IMR-90 (cell line): ENCODE measurements around the gene C9orf50. TPM values are rescaled to one million over a fixed set of nuclear protein-coding genes. Genes with fewer than 3 reads are reported as not detected.

Source experiments
- ATAC-seq: fragments of 200-7000 bp; cut with Tn5 transposase; 2 replicates; pipeline ENCODE4 v1.9.1; 2020; ENCODE audit warnings: low read depth, mild to moderate bottlenecking, moderate library complexity
- BruUV-seq: library from RNA; stranded (reverse); fragments of 400-500 nt; replicated peaks from 2 replicates; lab custom pipeline; 2021; lab: Mats Ljungman, UMichigan
- CTCF ChIA-PET: fragments of 300-600 bp; formaldehyde crosslinking; extraction: SDS; loops from one replicate; lab custom pipeline; 2021; ENCODE audit warnings: antibody characterized with exemption; lab: Yijun Ruan, JAX
- POLR2A ChIA-PET: fragments of 300-600 bp; sonication (Branson Sonifier 250); formaldehyde crosslinking; loops from one replicate; lab custom pipeline; 2022; ENCODE audit warnings: antibody characterized with exemption; ENCODE audit not compliant: unreplicated experiment; lab: Charles Lee
- DNase-seq: peaks from one replicate; pipeline ENCODE4 v3.0.0; 2013
- H2AFZ ChIP-seq: replicated peaks from 2 replicates; pipeline ENCODE3; 2013; ENCODE audit warnings: low read length, mild to moderate bottlenecking; ENCODE audit not compliant: poor library complexity
- H2AK5ac ChIP-seq: 2 replicates; pipeline ENCODE4 v1.6.1; 2013; ENCODE audit warnings: low read depth, low read length, inconsistent platforms
- H2AK9ac ChIP-seq: replicated peaks from 2 replicates; pipeline ENCODE3; 2013; ENCODE audit warnings: mild to moderate bottlenecking, low read depth, low read length, moderate library complexity; ENCODE audit not compliant: poor library complexity
- H2BK120ac ChIP-seq: 2 replicates; pipeline ENCODE4 v1.6.1; 2013; ENCODE audit warnings: low read depth, low read length, inconsistent platforms
- H2BK15ac ChIP-seq: 3 replicates; pipeline ENCODE4 v1.6.1; 2013; ENCODE audit warnings: low read depth, low read length, inconsistent platforms
- H2BK20ac ChIP-seq: 2 replicates; pipeline ENCODE4 v1.6.1; 2013; ENCODE audit warnings: low read depth, mild to moderate bottlenecking, inconsistent platforms, low read length, moderate library complexity
- H2BK5ac ChIP-seq: 2 replicates; pipeline ENCODE4 v1.6.1; 2013; ENCODE audit warnings: mild to moderate bottlenecking, low read depth, low read length, inconsistent platforms; ENCODE audit not compliant: poor library complexity, severe bottlenecking
- H3K14ac ChIP-seq: replicated peaks from 2 replicates; pipeline ENCODE4 v1.6.1; 2013; ENCODE audit warnings: low read depth, low read length, inconsistent platforms
- H3K18ac ChIP-seq: 2 replicates; pipeline ENCODE4 v1.6.1; 2013; ENCODE audit warnings: low read depth, low read length, control low read depth
- H3K23ac ChIP-seq: 2 replicates; pipeline ENCODE4 v1.6.1; 2013; ENCODE audit warnings: low read depth, low read length, inconsistent platforms
- H3K27ac ChIP-seq: 2 replicates; pipeline ENCODE4 v1.5.1; 2013; ENCODE audit warnings: mild to moderate bottlenecking, control low read depth, low read length; ENCODE audit not compliant: insufficient read depth
- H3K27me3 ChIP-seq: 2 replicates; pipeline ENCODE4 v1.6.1; 2013; ENCODE audit warnings: low read length; ENCODE audit not compliant: control insufficient read depth, insufficient read depth
- H3K36me3 ChIP-seq: 2 replicates; pipeline ENCODE4 v1.6.1; 2013; ENCODE audit warnings: low read length, mixed read lengths; ENCODE audit not compliant: control insufficient read depth, insufficient read depth
- H3K4ac ChIP-seq: 2 replicates; pipeline ENCODE4 v1.6.1; 2013; ENCODE audit warnings: low read depth, low read length, inconsistent platforms
- H3K4me1 ChIP-seq: 2 replicates; pipeline ENCODE4 v1.6.1; 2013; ENCODE audit warnings: low read length, mixed read lengths; ENCODE audit not compliant: control insufficient read depth, insufficient read depth
- H3K4me2 ChIP-seq: 2 replicates; pipeline ENCODE4 v1.6.1; 2013; ENCODE audit warnings: low read depth, mild to moderate bottlenecking, control low read depth, low read length, moderate library complexity
- H3K4me3 ChIP-seq: 2 replicates; pipeline ENCODE4 v1.5.1; 2013; ENCODE audit warnings: low read depth, mild to moderate bottlenecking, control low read depth, low read length, moderate library complexity; ENCODE audit not compliant: insufficient read depth
- H3K56ac ChIP-seq: 2 replicates; pipeline ENCODE4 v1.6.1; 2013; ENCODE audit warnings: low read length, inconsistent platforms; ENCODE audit not compliant: insufficient read depth; ENCODE audit errors: extremely low read depth
- H3K79me1 ChIP-seq, 2 experiments: 2 replicates each; pipeline ENCODE4 v1.6.1; 2013; ENCODE audit warnings: low read length in 2 of 2, inconsistent platforms in 1 of 2, low read depth in 1 of 2
- H3K9ac ChIP-seq: 2 replicates; pipeline ENCODE4 v1.6.1; 2013; ENCODE audit warnings: low read depth, low read length, control low read depth
- H3K9me1 ChIP-seq: 2 replicates; pipeline ENCODE4 v1.6.1; 2013; ENCODE audit warnings: low read length, inconsistent platforms; ENCODE audit not compliant: insufficient read depth
- H3K9me3 ChIP-seq: 2 replicates; pipeline ENCODE4 v1.6.1; 2013; ENCODE audit warnings: low read length; ENCODE audit not compliant: control insufficient read depth, insufficient read depth
- H4K20me1 ChIP-seq: 2 replicates; pipeline ENCODE4 v1.6.1; 2013; ENCODE audit warnings: low read length, inconsistent platforms; ENCODE audit not compliant: insufficient read depth
- H4K5ac ChIP-seq: 2 replicates; pipeline ENCODE4 v1.6.1; 2013; ENCODE audit warnings: mild to moderate bottlenecking, low read depth, low read length, control low read depth
- H4K8ac ChIP-seq, 2 experiments: 2 replicates each; pipeline ENCODE4 v1.6.1; 2013; ENCODE audit warnings: low read depth in 2 of 2, low read length in 2 of 2, control low read depth in 1 of 2, inconsistent platforms in 1 of 2
- H4K91ac ChIP-seq: 2 replicates; pipeline ENCODE4 v1.6.1; 2013; ENCODE audit warnings: low read depth, low read length, inconsistent platforms; ENCODE audit not compliant: insufficient read depth
- BHLHE40 ChIP-seq: fragments of 150-350 bp; IDR thresholded peaks from 2 replicates; pipeline ENCODE4 v1.6.1; 2016; ENCODE audit warnings: mild to moderate bottlenecking, low read depth, low read length
- CEBPB ChIP-seq: IDR thresholded peaks from 2 replicates; pipeline ENCODE4 v1.6.1; 2012; ENCODE audit warnings: low read depth, low read length, improper control_type of control experiment
- CHD1 ChIP-seq: IDR thresholded peaks from 2 replicates; pipeline ENCODE4 v1.6.1; 2012; ENCODE audit warnings: low read depth, low read length, improper control_type of control experiment
- CTCF ChIP-seq: conservative IDR thresholded peaks from 2 replicates; pipeline ENCODE4 v1.5.1; 2012; ENCODE audit warnings: mild to moderate bottlenecking, low read depth, low read length, improper control_type of control experiment
- ELK1 ChIP-seq: fragments of 150-350 bp; IDR thresholded peaks from 2 replicates; pipeline ENCODE4 v1.6.1; 2016; ENCODE audit warnings: low read depth, mild to moderate bottlenecking, low read length, moderate library complexity, borderline replicate concordance
- FOS ChIP-seq: fragments of 150-350 bp; IDR thresholded peaks from 2 replicates; pipeline ENCODE4 v1.6.1; 2016; ENCODE audit warnings: low read depth, low read length
- MAFK ChIP-seq: IDR thresholded peaks from 2 replicates; pipeline ENCODE4 v1.6.1; 2012; ENCODE audit warnings: low read depth, low read length, improper control_type of control experiment
- MAZ ChIP-seq: IDR thresholded peaks from 2 replicates; pipeline ENCODE4 v1.6.1; 2012; ENCODE audit warnings: low read depth, mild to moderate bottlenecking, low read length, improper control_type of control experiment, moderate library complexity, borderline replicate concordance
- MXI1 ChIP-seq: IDR thresholded peaks from 2 replicates; pipeline ENCODE4 v1.6.1; 2012; ENCODE audit warnings: low read depth, mild to moderate bottlenecking, low read length, moderate library complexity, borderline replicate concordance
- NFE2L2 ChIP-seq: fragments of 150-350 bp; IDR thresholded peaks from 2 replicates; pipeline ENCODE4 v1.6.1; 2016; ENCODE audit warnings: low read depth, mild to moderate bottlenecking, low read length
- POLR2A ChIP-seq: IDR thresholded peaks from 2 replicates; pipeline ENCODE4 v1.6.1; 2012; ENCODE audit warnings: mild to moderate bottlenecking, low read depth, low read length
- RAD21 ChIP-seq: IDR thresholded peaks from 2 replicates; pipeline ENCODE4 v1.6.1; 2012; ENCODE audit warnings: low read length, improper control_type of control experiment
- RCOR1 ChIP-seq: IDR thresholded peaks from 2 replicates; pipeline ENCODE4 v1.6.1; 2012; ENCODE audit warnings: mild to moderate bottlenecking, low read length, improper control_type of control experiment; ENCODE audit not compliant: insufficient replicate concordance
- RFX5 ChIP-seq: IDR thresholded peaks from 2 replicates; pipeline ENCODE4 v1.8.0; 2012; ENCODE audit warnings: low read depth, mild to moderate bottlenecking, low read length, moderate library complexity
- SMC3 ChIP-seq: fragments of 150-350 bp; IDR thresholded peaks from 2 replicates; pipeline ENCODE4 v1.6.1; 2016; ENCODE audit warnings: low read depth, mild to moderate bottlenecking, antibody characterized with exemption, low read length, moderate library complexity
- USF2 ChIP-seq: fragments of 150-350 bp; IDR thresholded peaks from 2 replicates; pipeline ENCODE4 v1.6.1; 2017; ENCODE audit warnings: mild to moderate bottlenecking, antibody characterized with exemption, low read length, low read depth
- WGBS, 2 experiments: methylation state at CpG; one replicate each; pipeline versions ENCODE4 v1.1.5 to v1.1.7; 2013; ENCODE audit warnings: missing lambda C conversion rate in 2 of 2; ENCODE audit not compliant: insufficient read length in 1 of 2; ENCODE audit errors: extremely low coverage in 2 of 2; 5-methylcytosine and 5-hydroxymethylcytosine counted together
- dilution Hi-C: fragments of 300-500 bp; cut with HindIII; formaldehyde crosslinking; loops from one replicate; pipeline ENCODE4 v1.14.3; 2018; ENCODE audit warnings: low sequenced_read_pairs; ENCODE audit not compliant: unreplicated experiment
- in situ Hi-C: fragments of 300-500 bp; cut with MboI; formaldehyde crosslinking; loops from 3 replicates; pipeline ENCODE4 v1.14.3; 2019; ENCODE audit warnings: low sequenced_read_pairs, inconsistent platforms, mixed read lengths
- intact Hi-C: fragments of 100-400 bp; cut with micrococcal nuclease; formaldehyde crosslinking; loops from 2 replicates; pipeline ENCODE4 v1.10.0; 2022
- polyA plus RNA-seq, 3 experiments: library from polyadenylated mRNA; depleted of rRNA; stranded (reverse); fragments of >200 nt; gene quantifications; 2 replicates each; pipeline ENCODE4 v1.2.3, GENCODE V29; 2012; ENCODE audit warnings: low replicate concordance in 1 of 3
- total RNA-seq: library from RNA; depleted of rRNA; stranded (reverse); fragments of >200 nt; gene quantifications from 2 replicates; pipeline ENCODE4 v1.2.3, GENCODE V29; 2012

Gene C9orf50
- total and polyA plus RNA-seq, 2 of the 4 experiments (the other 2 are of a cell fraction) = 0.09 TPM; not detected in 1

- no peak for DNase-seq
- no peak overlapping the region for H3K27ac ChIP-seq
- H2BK5ac ChIP-seq = no peak overlapping the region
- no peak overlapping the region for H3K23ac ChIP-seq
- H2AFZ ChIP-seq = no peak overlapping the region
- WGBS, 2 experiments = 98% methylated on average over 15 of the region's 17 CpGs; no CpG with 5 or more reads in 1 of the 2 experiments
- H4K20me1 ChIP-seq = peaks cover 69% of the 10 kb centered on the region
- no peak overlapping the region for H2BK120ac ChIP-seq
- peaks cover 15% of the 10 kb centered on the region for H3K4me1 ChIP-seq
- no peak overlapping the region for H3K18ac ChIP-seq
- no peak overlapping the region for H2AK5ac ChIP-seq
- BruUV-seq = no TSS peak
- H3K9me1 ChIP-seq = no peaks in the 10 kb centered on the region
- no peak overlapping the region for H4K91ac ChIP-seq
- H3K56ac ChIP-seq = no peak overlapping the region
- intact Hi-C loops (no loop called here), dilution Hi-C loops (no loop called here), in situ Hi-C loops (no loop called here)
- H2AK9ac ChIP-seq = peak overlapping the region; percentile 31
- no peak for ATAC-seq
- H3K79me1 ChIP-seq = peaks cover 9 to 73% of the 10 kb centered on the region in 2 experiments
- no peak overlapping the region for H3K4me3 ChIP-seq
- H3K4me2 ChIP-seq = no peak overlapping the region
- no peak overlapping the region for H4K8ac ChIP-seq
- no peak overlapping the region for H2BK20ac ChIP-seq
- POLR2A ChIA-PET = no interaction called here
- H2BK15ac ChIP-seq = no peak overlapping the region
- H3K27me3 ChIP-seq = no peaks in the 10 kb centered on the region
- H3K36me3 ChIP-seq = peaks cover 46% of the 10 kb centered on the region
- no peak overlapping the region for H4K5ac ChIP-seq
- H3K4ac ChIP-seq = no peak overlapping the region
- H3K9ac ChIP-seq = no peak overlapping the region
- H3K9me3 ChIP-seq = no peaks in the 10 kb centered on the region
- H3K14ac ChIP-seq = no peak overlapping the region
- TF ChIP-seq FOS = no peak
- TF ChIP-seq MAZ = no peak
- no peak for TF ChIP-seq CHD1
- no peak for TF ChIP-seq SMC3
- TF ChIP-seq RAD21 = no peak
- TF ChIP-seq CEBPB = no peak
- TF ChIP-seq POLR2A = no peak
- TF ChIP-seq MXI1 = no peak
- no peak for TF ChIP-seq NFE2L2
- TF ChIP-seq RFX5 = no peak
- no peak for TF ChIP-seq CTCF
- TF ChIP-seq ELK1 = no peak
- no peak for TF ChIP-seq MAFK
- no peak for TF ChIP-seq RCOR1
- no peak for TF ChIP-seq USF2
- no peak for TF ChIP-seq BHLHE40
- CTCF ChIA-PET = interaction anchor here (1.3 kb wide), 1 partner anchor 508 kb away, joined by 4 read pairs; no protein-coding TSS in a partner anchor
Measured at GRCh38 chr9:129639034-129639630, 18.2 kb upstream of the C9orf50 start.
